Mesendoderm (in vitro differentiated cells): Measurements from ENCODE around the gene FAM3D.
"Not testable (repeated sequence)": the region's sequence is repeated elsewhere in the genome, so short reads cannot be mapped to it uniquely, and the experiment has no call there.

ENCODE experiments used
- DNase-seq: peaks from one replicate; pipeline ENCODE4 v3.0.0; 2013
- H2AK5ac ChIP-seq: 2 replicates; pipeline ENCODE4 v1.6.1; 2013; ENCODE audit warnings: low read length, inconsistent platforms
- H2BK120ac ChIP-seq: 2 replicates; pipeline ENCODE4 v1.6.1; 2013; ENCODE audit warnings: low read depth, mild to moderate bottlenecking, low read length, moderate library complexity, mixed read lengths
- H2BK15ac ChIP-seq: replicated peaks from 2 replicates; pipeline ENCODE4 v1.6.1; 2013; ENCODE audit warnings: low read depth, mild to moderate bottlenecking, moderate library complexity
- H2BK5ac ChIP-seq: 2 replicates; pipeline ENCODE4 v1.6.1; 2013; ENCODE audit warnings: low read length, inconsistent platforms
- H3K18ac ChIP-seq: 2 replicates; pipeline ENCODE4 v1.6.1; 2013; ENCODE audit warnings: mild to moderate bottlenecking, low read length, mixed read lengths
- H3K23ac ChIP-seq: one replicate; pipeline ENCODE4 v1.6.1; 2013; ENCODE audit warnings: low read length
- H3K27ac ChIP-seq: 2 replicates; pipeline ENCODE4 v1.5.1; 2013; ENCODE audit warnings: low read depth, mild to moderate bottlenecking, inconsistent platforms, low read length, moderate library complexity
- H3K27me3 ChIP-seq: 2 replicates; pipeline ENCODE4 v1.6.1; 2013; ENCODE audit warnings: low read length, control low read depth, mild to moderate bottlenecking, inconsistent platforms; ENCODE audit not compliant: insufficient read depth, poor library complexity
- H3K36me3 ChIP-seq: 2 replicates; pipeline ENCODE4 v1.6.1; 2013; ENCODE audit warnings: low read length, inconsistent platforms; ENCODE audit not compliant: control insufficient read depth, insufficient read depth
- H3K4ac ChIP-seq: one replicate; pipeline ENCODE4 v1.6.1; 2013; ENCODE audit warnings: low read depth, mild to moderate bottlenecking, low read length, moderate library complexity
- H3K4me1 ChIP-seq: 2 replicates; pipeline ENCODE4 v1.6.1; 2013; ENCODE audit warnings: low read depth, low read length, inconsistent platforms; ENCODE audit not compliant: control insufficient read depth
- H3K4me2 ChIP-seq: 2 replicates; pipeline ENCODE4 v1.6.1; 2013; ENCODE audit warnings: low read length
- H3K4me3 ChIP-seq: 2 replicates; pipeline ENCODE4 v1.5.1; 2013; ENCODE audit warnings: mild to moderate bottlenecking, low read length
- H3K56ac ChIP-seq: one replicate; pipeline ENCODE4 v1.6.1; 2013; ENCODE audit warnings: low read length
- H3K79me1 ChIP-seq: 2 replicates; pipeline ENCODE4 v1.6.1; 2013; ENCODE audit warnings: low read length, inconsistent platforms
- H3K79me2 ChIP-seq: 2 replicates; pipeline ENCODE4 v1.6.1; 2013; ENCODE audit warnings: mild to moderate bottlenecking, low read length; ENCODE audit not compliant: control insufficient read depth, insufficient read depth
- H3K9ac ChIP-seq: 2 replicates; pipeline ENCODE4 v1.6.1; 2013; ENCODE audit warnings: low read length, inconsistent platforms
- H4K5ac ChIP-seq: one replicate; pipeline ENCODE4 v1.6.1; 2013; ENCODE audit warnings: low read length
- H4K8ac ChIP-seq: one replicate; pipeline ENCODE4 v1.6.1; 2013; ENCODE audit warnings: low read depth, mild to moderate bottlenecking, control low read depth, low read length, moderate library complexity
- WGBS: extraction: QIAGEN DNeasy Blood & Tissue Kit; methylation state at CpG from one replicate; pipeline ENCODE4 v1.1.7; 2013; ENCODE audit warnings: low lambda C conversion rate, missing lambda C conversion rate; ENCODE audit not compliant: insufficient coverage; ENCODE audit errors: extremely low coverage; 5-methylcytosine and 5-hydroxymethylcytosine counted together

FAM3D gene

DNA sequence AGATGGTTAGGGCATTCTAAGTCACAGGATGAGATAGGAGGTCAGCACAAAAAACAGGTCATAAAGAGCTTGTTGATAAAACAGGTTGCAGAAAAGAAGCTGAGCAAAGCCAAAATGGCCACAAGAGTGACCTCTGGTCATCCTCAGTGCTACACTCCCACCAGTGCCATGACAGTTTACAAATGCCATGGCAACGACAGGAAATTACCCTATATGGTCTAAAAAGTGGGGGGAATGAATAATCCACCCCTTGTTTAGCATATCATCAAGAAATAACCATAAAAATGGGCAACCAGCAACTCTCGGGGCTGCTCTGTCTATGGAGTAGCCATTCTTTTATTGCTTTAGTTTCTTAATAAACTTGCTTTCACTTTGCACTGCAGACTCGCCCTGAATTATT lies 30.2 kb upstream of the FAM3D start:
- H2BK5ac ChIP-seq, H2BK120ac ChIP-seq, H4K8ac ChIP-seq, H2BK15ac ChIP-seq, H3K79me2 ChIP-seq, H3K79me1 ChIP-seq, H3K4ac ChIP-seq, H3K4me3 ChIP-seq, H3K36me3 ChIP-seq, H3K9ac ChIP-seq, H4K5ac ChIP-seq, H3K18ac ChIP-seq, H3K27me3 ChIP-seq, DNase-seq, H3K56ac ChIP-seq, H2AK5ac ChIP-seq, H3K4me1 ChIP-seq, H3K23ac ChIP-seq, H3K27ac ChIP-seq, H3K4me2 ChIP-seq: not testable (repeated sequence)
- no CpG with 5 or more reads among the region's 3 CpGs for WGBS

- no peaks in the 10 kb centered on the region for H3K79me2 ChIP-seq
- no peak overlapping the region for H4K5ac ChIP-seq
- no peaks in the 10 kb centered on the region for H3K36me3 ChIP-seq
- peaks cover 1% of the 10 kb centered on the region for H3K4me1 ChIP-seq
- no peak overlapping the region for H2BK15ac ChIP-seq
- no peak overlapping the region for H3K4ac ChIP-seq
- H2AK5ac ChIP-seq, result no peak overlapping the region
- no peak overlapping the region for H4K8ac ChIP-seq
- H3K23ac ChIP-seq, result no peak overlapping the region
- no peak overlapping the region for H3K4me2 ChIP-seq
- H2BK5ac ChIP-seq, result no peak overlapping the region
- H3K27ac ChIP-seq, result no peak overlapping the region
- H3K18ac ChIP-seq, result no peak overlapping the region
- no peak overlapping the region for H3K9ac ChIP-seq
- H3K79me1 ChIP-seq, result no peaks in the 10 kb centered on the region
- H3K4me3 ChIP-seq, result no peak overlapping the region
- no CpG with 5 or more reads among the region's 1 CpG for WGBS
- DNase-seq, result no peak
- no peaks in the 10 kb centered on the region for H3K27me3 ChIP-seq
- no peak overlapping the region for H3K56ac ChIP-seq
- no peak overlapping the region for H2BK120ac ChIP-seq
Observed at GRCh38 chr3:58696093-58696492, 29.5 kb upstream of the FAM3D start.

DNA sequence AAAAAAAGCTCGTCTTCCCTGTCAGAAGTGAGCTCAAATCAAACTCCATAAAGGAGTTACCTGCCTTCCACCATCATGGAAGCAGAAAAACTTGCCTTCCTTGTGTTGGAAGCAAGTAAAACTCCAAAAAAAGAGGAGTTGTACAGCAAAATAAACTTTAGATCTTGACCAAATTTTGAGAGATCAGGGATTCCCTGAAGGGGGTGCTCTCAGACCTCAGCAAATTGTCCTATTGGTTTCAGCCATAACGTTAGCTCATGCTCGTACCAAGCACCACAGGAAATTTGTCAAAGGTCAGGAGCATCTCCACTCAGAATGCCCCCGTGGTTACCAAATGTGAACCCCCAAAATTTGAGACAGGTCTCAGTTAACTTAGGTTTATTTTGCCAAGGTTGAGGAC lies 28.7 kb upstream of the FAM3D start:
- WGBS, result no CpG with 5 or more reads among the region's 4 CpGs
- not testable (repeated sequence) for H3K4ac ChIP-seq

DNA sequence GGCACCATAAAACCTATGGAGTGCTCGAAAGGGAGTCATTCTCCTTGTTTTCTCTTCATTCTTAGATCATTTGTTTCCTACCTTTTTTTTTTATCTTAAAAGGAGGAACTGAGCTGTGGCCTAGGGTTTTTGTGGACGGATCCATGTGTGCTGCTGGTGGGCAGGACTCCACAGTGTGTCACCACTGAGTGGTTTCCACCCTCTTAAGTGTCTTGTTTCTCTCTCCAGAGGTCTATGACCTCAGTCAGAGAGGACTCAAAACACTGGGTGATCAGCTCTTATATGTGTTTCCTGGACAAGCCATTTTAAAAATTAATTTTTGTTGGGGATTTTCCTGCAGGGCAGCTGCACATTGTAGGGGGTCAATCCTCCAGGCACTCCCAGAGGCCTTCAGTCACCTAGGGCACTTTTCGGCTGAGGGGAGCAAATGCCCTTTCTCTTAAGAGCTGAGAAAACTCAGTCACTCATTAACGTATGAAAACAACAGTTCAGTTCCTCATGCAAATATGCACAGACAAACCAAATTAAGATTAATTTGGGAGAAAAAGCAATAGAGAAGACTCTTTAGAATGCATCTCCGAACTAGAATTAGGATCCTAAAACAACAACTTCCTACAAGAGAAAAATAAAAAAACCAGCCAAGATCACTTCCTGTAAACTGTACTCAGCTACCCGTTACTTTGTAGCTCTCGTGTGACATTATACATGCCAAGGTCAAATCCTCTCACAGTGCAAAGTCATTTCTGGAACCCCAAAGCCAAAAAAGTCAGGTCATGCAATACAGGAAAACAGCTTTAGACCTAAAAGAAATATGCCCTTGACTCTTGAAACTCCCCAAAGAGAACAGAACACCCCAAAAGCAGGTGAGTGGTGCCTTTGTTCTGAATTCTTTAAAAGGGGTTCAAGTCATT lies 27.6 kb upstream of the FAM3D start:
- Histone ChIP-seq H3K18ac (no peak overlapping the region), H2BK5ac (no peak overlapping the region), H3K23ac (no peak overlapping the region), H3K4ac (no peak overlapping the region), H3K56ac (no peak overlapping the region), H2BK120ac (no peak overlapping the region), H3K36me3 (no peaks in the 10 kb centered on the region), H3K4me3 (no peak overlapping the region), H2BK15ac (no peak overlapping the region), H3K79me1 (no peaks in the 10 kb centered on the region), H3K79me2 (no peaks in the 10 kb centered on the region), H3K9ac (no peak overlapping the region), H3K4me1 (peaks cover 1% of the 10 kb centered on the region), H4K8ac (no peak overlapping the region), H2AK5ac (no peak overlapping the region), H4K5ac (no peak overlapping the region), H3K27me3 (no peaks in the 10 kb centered on the region), H3K4me2 (no peak overlapping the region), H3K27ac (no peak overlapping the region)
- WGBS, result no CpG with 5 or more reads among the region's 7 CpGs
- DNase-seq, result no peak

More for the DNA sequence above, 28.7 kb upstream of the FAM3D start:
- H4K5ac ChIP-seq, H3K56ac ChIP-seq, H4K8ac ChIP-seq, H2BK15ac ChIP-seq, H3K4me2 ChIP-seq, H3K9ac ChIP-seq, H3K23ac ChIP-seq, H2AK5ac ChIP-seq, H3K4me1 ChIP-seq, H3K27ac ChIP-seq, H3K79me1 ChIP-seq, H3K18ac ChIP-seq, H3K79me2 ChIP-seq, H3K4me3 ChIP-seq, H3K27me3 ChIP-seq, H2BK5ac ChIP-seq, H2BK120ac ChIP-seq, H3K36me3 ChIP-seq: not testable (repeated sequence)
- DNase-seq, result peak; percentile 9

GRCh38 chr3:58692484-58692883 lies 25.9 kb upstream of the FAM3D start:
- no peak overlapping the region for H3K4me3 ChIP-seq
- no peak for DNase-seq

GRCh38 chr3:58691997-58692396 lies 25.4 kb upstream of the FAM3D start:
- H2BK15ac ChIP-seq, result no peak overlapping the region
- no peak overlapping the region for H3K4me3 ChIP-seq
- H3K36me3 ChIP-seq, result no peaks in the 10 kb centered on the region
- no peak overlapping the region for H3K56ac ChIP-seq
- WGBS, result no CpG with 5 or more reads among the region's 1 CpG
- H2BK120ac ChIP-seq, result no peak overlapping the region
- H3K18ac ChIP-seq, result no peak overlapping the region
- no peak overlapping the region for H4K8ac ChIP-seq
- no peak overlapping the region for H3K4ac ChIP-seq
- H2AK5ac ChIP-seq, result no peak overlapping the region
- peak; percentile 77 for DNase-seq
- no peaks in the 10 kb centered on the region for H3K27me3 ChIP-seq
- H2BK5ac ChIP-seq, result no peak overlapping the region
- no peak overlapping the region for H3K4me2 ChIP-seq
- no peak overlapping the region for H3K9ac ChIP-seq
- H3K79me1 ChIP-seq, result no peaks in the 10 kb centered on the region
- no peak overlapping the region for H3K23ac ChIP-seq
- peaks cover 1% of the 10 kb centered on the region for H3K4me1 ChIP-seq
- H4K5ac ChIP-seq, result no peak overlapping the region
- no peaks in the 10 kb centered on the region for H3K79me2 ChIP-seq
- no peak overlapping the region for H3K27ac ChIP-seq

More at GRCh38 chr3:58692484-58692883, 25.9 kb upstream of the FAM3D start:
- H3K56ac ChIP-seq, result no peak overlapping the region
- peaks cover 1% of the 10 kb centered on the region for H3K4me1 ChIP-seq
- no peak overlapping the region for H3K23ac ChIP-seq
- H4K8ac ChIP-seq, result no peak overlapping the region
- H2BK15ac ChIP-seq, result no peak overlapping the region
- no peak overlapping the region for H4K5ac ChIP-seq
- WGBS, result no CpG with 5 or more reads among the region's 1 CpG
- H2AK5ac ChIP-seq, result no peak overlapping the region
- H3K18ac ChIP-seq, result no peak overlapping the region
- H3K9ac ChIP-seq, result no peak overlapping the region
- no peaks in the 10 kb centered on the region for H3K79me2 ChIP-seq
- no peaks in the 10 kb centered on the region for H3K36me3 ChIP-seq
- H3K27me3 ChIP-seq, result no peaks in the 10 kb centered on the region
- no peak overlapping the region for H2BK120ac ChIP-seq
- no peaks in the 10 kb centered on the region for H3K79me1 ChIP-seq
- no peak overlapping the region for H2BK5ac ChIP-seq
- H3K4ac ChIP-seq, result no peak overlapping the region
- H3K27ac ChIP-seq, result no peak overlapping the region
- H3K4me2 ChIP-seq, result no peak overlapping the region
